Neural crest cell (in vitro differentiated cells): ENCODE measurements around the gene C7orf33. TPM values are rescaled to one million over a fixed set of nuclear protein-coding genes. Genes with fewer than 3 reads are reported as not detected.

Experiments used
- DNase-seq: peaks from one replicate; pipeline ENCODE4 v3.0.0; 2021; ENCODE audit warnings: low read depth, mixed read lengths, low spot score
- H3K27ac Mint-ChIP-seq: one replicate; pipeline ENCODE4 v1.8.0; 2021; ENCODE audit warnings: mild to moderate bottlenecking, mixed read lengths; ENCODE audit not compliant: unreplicated experiment
- H3K27me3 Mint-ChIP-seq: 2 replicates; pipeline ENCODE4 v1.8.0; 2021; ENCODE audit warnings: low read depth, mild to moderate bottlenecking, mixed read lengths
- H3K36me3 Mint-ChIP-seq: 2 replicates; pipeline ENCODE4 v1.8.0; 2021; ENCODE audit warnings: low read depth, mild to moderate bottlenecking, mixed read lengths
- H3K4me1 Mint-ChIP-seq: 2 replicates; pipeline ENCODE4 v1.8.0; 2021; ENCODE audit warnings: mixed read lengths
- H3K4me3 Mint-ChIP-seq: one replicate; pipeline ENCODE4 v1.8.0; 2021; ENCODE audit warnings: mild to moderate bottlenecking, mixed read lengths
- H3K9me3 Mint-ChIP-seq: 2 replicates; pipeline ENCODE4 v1.8.0; 2021; ENCODE audit warnings: mixed read lengths
- total RNA-seq: library from RNA; stranded (reverse); gene quantifications from 2 replicates; pipeline ENCODE4 v1.2.1, GENCODE V29; 2021
- TF ChIP-seq, protein P1 (sequence below): fragments of 200-600 bp; sonication (generic); conservative IDR thresholded peaks from 2 replicates; pipeline ENCODE4 v1.5.0; 2021; ENCODE audit warnings: antibody characterized with exemption, mild to moderate bottlenecking

C7orf33 gene
- total RNA-seq, 1 donor from 2014 or later = not detected

GRCh38 chr7:148652773-148653172 is 62.2 kb downstream of the C7orf33 start:
- TF ChIP-seq, protein P1, sequence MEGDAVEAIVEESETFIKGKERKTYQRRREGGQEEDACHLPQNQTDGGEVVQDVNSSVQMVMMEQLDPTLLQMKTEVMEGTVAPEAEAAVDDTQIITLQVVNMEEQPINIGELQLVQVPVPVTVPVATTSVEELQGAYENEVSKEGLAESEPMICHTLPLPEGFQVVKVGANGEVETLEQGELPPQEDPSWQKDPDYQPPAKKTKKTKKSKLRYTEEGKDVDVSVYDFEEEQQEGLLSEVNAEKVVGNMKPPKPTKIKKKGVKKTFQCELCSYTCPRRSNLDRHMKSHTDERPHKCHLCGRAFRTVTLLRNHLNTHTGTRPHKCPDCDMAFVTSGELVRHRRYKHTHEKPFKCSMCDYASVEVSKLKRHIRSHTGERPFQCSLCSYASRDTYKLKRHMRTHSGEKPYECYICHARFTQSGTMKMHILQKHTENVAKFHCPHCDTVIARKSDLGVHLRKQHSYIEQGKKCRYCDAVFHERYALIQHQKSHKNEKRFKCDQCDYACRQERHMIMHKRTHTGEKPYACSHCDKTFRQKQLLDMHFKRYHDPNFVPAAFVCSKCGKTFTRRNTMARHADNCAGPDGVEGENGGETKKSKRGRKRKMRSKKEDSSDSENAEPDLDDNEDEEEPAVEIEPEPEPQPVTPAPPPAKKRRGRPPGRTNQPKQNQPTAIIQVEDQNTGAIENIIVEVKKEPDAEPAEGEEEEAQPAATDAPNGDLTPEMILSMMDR = no peak
- H3K36me3 Mint-ChIP-seq = no peaks in the 10 kb centered on the region
- peaks cover 2% of the 10 kb centered on the region for H3K27me3 Mint-ChIP-seq
- no peak overlapping the region for H3K4me3 Mint-ChIP-seq
- H3K9me3 Mint-ChIP-seq = no peaks in the 10 kb centered on the region
- no peak for DNase-seq
- no peak overlapping the region for H3K27ac Mint-ChIP-seq
- no peaks in the 10 kb centered on the region for H3K4me1 Mint-ChIP-seq

DNA sequence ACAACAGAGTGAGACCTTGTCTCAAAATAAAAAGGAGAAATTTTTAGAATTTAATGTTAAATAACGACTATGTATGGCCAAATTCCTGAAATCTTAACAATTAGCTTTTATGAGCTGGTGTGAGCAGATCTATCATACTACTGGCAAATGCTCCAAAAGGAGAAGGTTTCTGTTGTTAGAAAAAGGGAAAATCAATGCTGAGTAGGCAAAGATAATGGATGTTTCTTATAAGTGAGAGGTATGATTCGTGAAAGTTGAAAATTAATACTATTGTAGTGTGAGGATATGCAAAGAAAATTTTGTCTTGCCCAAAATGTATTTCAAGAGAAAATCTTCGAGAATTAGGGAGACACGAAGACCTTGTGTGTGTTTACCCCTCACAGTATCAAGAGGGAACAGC is 67.4 kb downstream of the C7orf33 start:
- DNase-seq = no peak
- TF ChIP-seq, protein P1 = no peak
- no peak overlapping the region for H3K27ac Mint-ChIP-seq

DNA sequence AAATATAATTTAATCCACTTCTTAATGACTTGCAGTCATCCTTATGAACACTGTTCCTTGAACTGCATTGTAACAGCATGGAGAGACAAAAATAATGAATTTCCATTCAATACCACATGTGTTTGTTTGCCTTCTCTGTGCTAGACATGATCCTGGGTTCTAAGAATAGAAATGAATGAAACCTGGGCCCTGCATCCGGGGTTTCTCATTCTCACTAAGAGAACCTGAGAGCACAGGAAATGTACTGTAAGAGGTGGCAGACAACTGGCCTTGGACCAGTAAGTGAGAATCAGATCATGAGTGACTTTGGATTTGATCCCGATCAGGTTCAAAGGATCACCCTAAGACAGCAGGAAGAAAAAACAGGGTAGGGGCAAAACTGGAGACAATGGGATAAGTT is 70.9 kb downstream of the C7orf33 start:
- TF ChIP-seq, protein P1 = no peak
- Mint-ChIP-seq H3K36me3 (no peaks in the 10 kb centered on the region), H3K27me3 (no peaks in the 10 kb centered on the region), H3K27ac (no peak overlapping the region), H3K4me1 (no peaks in the 10 kb centered on the region), H3K9me3 (peaks cover 2% of the 10 kb centered on the region), H3K4me3 (no peak overlapping the region)
- no peak for DNase-seq

More for the DNA sequence above, 67.4 kb downstream of the C7orf33 start:
- no peaks in the 10 kb centered on the region for H3K4me1 Mint-ChIP-seq
- no peak overlapping the region for H3K4me3 Mint-ChIP-seq
- no peaks in the 10 kb centered on the region for H3K36me3 Mint-ChIP-seq
- H3K9me3 Mint-ChIP-seq = peaks cover 2% of the 10 kb centered on the region
- H3K27me3 Mint-ChIP-seq = peaks cover 2% of the 10 kb centered on the region

DNA sequence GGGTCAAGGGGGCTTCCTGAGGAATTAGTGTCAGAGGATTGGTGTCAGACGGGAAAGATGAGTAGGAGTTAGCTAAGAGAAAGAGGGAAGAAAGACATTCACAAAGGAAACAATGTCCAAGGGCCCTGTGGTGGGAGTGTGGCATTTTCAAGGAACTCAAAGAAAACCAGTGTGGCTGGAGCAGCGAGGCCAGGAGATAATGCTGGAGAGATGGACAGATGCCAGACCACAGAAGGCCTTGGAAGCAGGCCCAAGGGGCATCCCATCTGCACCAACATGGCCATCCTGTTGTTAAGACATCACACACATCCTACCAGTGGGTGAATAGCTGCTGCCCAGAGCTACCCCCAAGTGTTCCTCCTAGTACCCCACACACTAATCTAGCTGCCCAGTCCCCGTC is 72.1 kb downstream of the C7orf33 start:
- no peaks in the 10 kb centered on the region for H3K27me3 Mint-ChIP-seq
- H3K9me3 Mint-ChIP-seq = peaks cover 2% of the 10 kb centered on the region
- no peaks in the 10 kb centered on the region for H3K4me1 Mint-ChIP-seq
- no peaks in the 10 kb centered on the region for H3K36me3 Mint-ChIP-seq
- DNase-seq = no peak
- no peak overlapping the region for H3K4me3 Mint-ChIP-seq
- no peak overlapping the region for H3K27ac Mint-ChIP-seq
- TF ChIP-seq, protein P1 = no peak

DNA sequence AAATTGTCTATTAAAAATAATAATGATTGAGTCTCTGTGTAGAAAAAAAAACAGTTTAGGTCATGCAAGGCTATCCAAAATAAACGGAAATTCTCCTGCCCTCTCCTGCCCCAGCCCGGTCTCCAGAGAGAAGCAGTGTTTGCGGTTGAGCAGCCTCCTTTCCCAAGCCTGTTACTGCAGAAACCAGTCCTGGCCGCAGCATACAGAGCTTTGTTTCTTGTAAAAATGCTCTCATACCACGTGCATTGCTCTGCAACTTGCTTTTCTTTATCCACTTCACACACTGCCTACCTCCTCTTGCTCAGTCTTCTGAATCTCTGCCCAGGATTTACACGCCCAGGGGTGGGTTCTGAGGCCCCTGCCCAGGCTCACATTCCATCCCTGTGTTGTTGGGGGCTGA is 73.8 kb downstream of the C7orf33 start:
- DNase-seq = no peak
- H3K27ac Mint-ChIP-seq = no peak overlapping the region
- H3K4me1 Mint-ChIP-seq = no peaks in the 10 kb centered on the region
- TF ChIP-seq, protein P1 = no peak
- H3K36me3 Mint-ChIP-seq = no peaks in the 10 kb centered on the region
- H3K4me3 Mint-ChIP-seq = no peak overlapping the region
- H3K9me3 Mint-ChIP-seq = peaks cover 2% of the 10 kb centered on the region
- no peaks in the 10 kb centered on the region for H3K27me3 Mint-ChIP-seq

DNA sequence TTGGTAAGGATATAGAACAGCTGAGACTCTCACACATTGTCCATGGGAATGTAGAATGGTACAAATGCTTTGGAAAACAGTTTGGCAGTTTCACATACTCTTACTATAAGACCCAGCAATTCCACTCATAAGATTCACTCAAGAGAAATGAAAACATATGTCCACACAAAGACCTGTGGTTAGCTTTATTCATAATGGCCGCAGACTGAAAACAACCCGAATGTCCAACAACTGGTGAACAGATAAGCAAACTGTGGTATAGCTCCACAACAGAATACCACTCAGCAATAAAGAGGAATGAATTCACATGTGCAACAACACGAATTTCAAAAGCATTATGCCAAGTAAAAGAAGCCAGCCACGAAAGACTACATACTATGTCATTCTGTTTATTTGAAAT is 74.7 kb downstream of the C7orf33 start:
- DNase-seq = no peak
- no peak overlapping the region for H3K27ac Mint-ChIP-seq
- no peaks in the 10 kb centered on the region for H3K36me3 Mint-ChIP-seq
- H3K9me3 Mint-ChIP-seq = peaks cover 2% of the 10 kb centered on the region
- H3K4me3 Mint-ChIP-seq = no peak overlapping the region
- H3K27me3 Mint-ChIP-seq = no peaks in the 10 kb centered on the region
- H3K4me1 Mint-ChIP-seq = no peaks in the 10 kb centered on the region
- TF ChIP-seq, protein P1 = no peak
